H1 (cell line): ENCODE results near the gene NRP2. TPM values are rescaled to one million over a fixed set of nuclear protein-coding genes. Genes with fewer than 3 reads are reported as not detected.

Experiments
- CTCF ChIA-PET: fragments of 300-600 bp; sonication (Branson Sonifier 250); formaldehyde crosslinking; loops from one replicate; lab custom pipeline; 2021; ENCODE audit not compliant: partially characterized antibody; lab: Charles Lee
- POLR2A ChIA-PET: fragments of 300-600 bp; sonication (Branson Sonifier 250); formaldehyde crosslinking; loops from one replicate; lab custom pipeline; 2021; ENCODE audit warnings: inconsistent platforms; ENCODE audit not compliant: partially characterized antibody; lab: Charles Lee
- DNase-seq, 2 experiments: peaks; one replicate each; pipeline versions ENCODE4 v3.0.0 to v3.0.0-alpha.2; 2010 to 2022; ENCODE audit warnings: low spot score in 2 of 2, low read depth in 1 of 2, mixed read lengths in 1 of 2
- FAIRE-seq: peaks from 2 replicates; lab custom pipeline; 2011; peaks lifted over from hg19 to GRCh38; lab: Jason Lieb, UNC
- H2AFZ ChIP-seq: 2 replicates; pipeline ENCODE4 v1.8.1; 2012; ENCODE audit warnings: low read length, inconsistent platforms
- H2AK5ac ChIP-seq: 2 replicates; pipeline ENCODE4 v1.6.1; 2013; ENCODE audit warnings: low read depth, low read length
- H2BK120ac ChIP-seq: replicated peaks from 2 replicates; pipeline ENCODE3; 2013; ENCODE audit warnings: low read depth, low read length, inconsistent platforms
- H2BK12ac ChIP-seq: 2 replicates; pipeline ENCODE4 v1.6.1; 2013; ENCODE audit warnings: low read depth, low read length
- H2BK15ac ChIP-seq: 2 replicates; pipeline ENCODE4 v1.6.1; 2013; ENCODE audit warnings: low read length
- H2BK20ac ChIP-seq: 2 replicates; pipeline ENCODE4 v1.6.1; 2013; ENCODE audit warnings: low read length
- H2BK5ac ChIP-seq: 2 replicates; pipeline ENCODE4 v1.6.1; 2013; ENCODE audit warnings: low read depth, low read length
- H3K14ac ChIP-seq: 2 replicates; pipeline ENCODE4 v1.6.1; 2013; ENCODE audit warnings: inconsistent platforms; ENCODE audit not compliant: insufficient read length
- H3K18ac ChIP-seq: 2 replicates; pipeline ENCODE4 v1.6.1; 2013; ENCODE audit warnings: low read length; ENCODE audit errors: extremely low read depth
- H3K23ac ChIP-seq: 2 replicates; pipeline ENCODE4 v1.6.1; 2013; ENCODE audit warnings: inconsistent platforms; ENCODE audit not compliant: insufficient read length
- H3K23me2 ChIP-seq: 2 replicates; pipeline ENCODE4 v1.6.1; 2013; ENCODE audit warnings: low read depth, low read length
- H3K27ac ChIP-seq: 2 replicates; pipeline ENCODE4 v1.6.1; 2011; ENCODE audit warnings: low read depth, low read length, inconsistent platforms
- H3K27me3 ChIP-seq, 4 experiments: replicated peaks in 1 of 4; 1 replicate in 1 of 4; 2 replicates in 3 of 4; pipeline versions ENCODE4 v1.6.1 to v1.8.1; 2011 to 2013; ENCODE audit warnings: low read length in 3 of 4, mild to moderate bottlenecking in 3 of 4, inconsistent platforms in 2 of 4, mixed read lengths in 2 of 4, moderate library complexity in 1 of 4; ENCODE audit not compliant: control insufficient read depth in 3 of 4, insufficient read depth in 3 of 4; ENCODE audit errors: extremely low read depth in 1 of 4
- H3K36me3 ChIP-seq, 4 experiments: 2 replicates each; pipeline versions ENCODE4 v1.6.1 to v1.8.1; 2011 to 2013; ENCODE audit warnings: mild to moderate bottlenecking in 4 of 4, low read length in 3 of 4, moderate library complexity in 2 of 4, control low read depth in 1 of 4, inconsistent platforms in 1 of 4; ENCODE audit not compliant: insufficient read depth in 4 of 4, control insufficient read depth in 2 of 4
- H3K4ac ChIP-seq: replicated peaks from 2 replicates; pipeline ENCODE3; 2013; ENCODE audit warnings: low read length, low read depth, mixed read lengths, inconsistent platforms; ENCODE audit not compliant: insufficient read length
- H3K4me1 ChIP-seq, 4 experiments: replicated peaks in 1 of 4; 1 replicate in 1 of 4; 2 replicates in 3 of 4; pipeline versions ENCODE4 v1.6.1 to v1.8.1; 2011 to 2013; ENCODE audit warnings: low read length in 3 of 4, inconsistent platforms in 2 of 4, mixed read lengths in 1 of 4; ENCODE audit not compliant: insufficient read depth in 4 of 4, control insufficient read depth in 3 of 4
- H3K4me2 ChIP-seq, 2 experiments: 2 replicates each; pipeline versions ENCODE4 v1.6.1 to v1.8.1; 2011 to 2013; ENCODE audit warnings: low read depth in 2 of 2, low read length in 2 of 2, control low read depth in 1 of 2, inconsistent platforms in 1 of 2, mild to moderate bottlenecking in 1 of 2; ENCODE audit not compliant: insufficient read depth in 1 of 2
- H3K4me3 ChIP-seq, 4 experiments: fragments of 200-600, 300-600 bp in 1 of 4; sonication (generic), shearing (Covaris generic), sonication (Bioruptor Twin) in 1 of 4; 2 replicates each; pipeline versions ENCODE4 v1.5.1 to v1.8.1; 2011 to 2016; ENCODE audit warnings: low read length in 4 of 4, low read depth in 3 of 4, control low read depth in 2 of 4, inconsistent platforms in 2 of 4, mild to moderate bottlenecking in 2 of 4, mixed read lengths in 1 of 4, moderate library complexity in 1 of 4; ENCODE audit not compliant: insufficient read depth in 2 of 4; ENCODE audit errors: extremely low read depth in 1 of 4
- H3K56ac ChIP-seq: replicated peaks from 2 replicates; pipeline ENCODE3; 2013; ENCODE audit warnings: low read depth, mild to moderate bottlenecking, mixed read lengths, low read length, inconsistent platforms; ENCODE audit not compliant: insufficient read length
- H3K79me1 ChIP-seq: 2 replicates; pipeline ENCODE4 v1.6.1; 2013; ENCODE audit warnings: low read depth, low read length, control low read depth
- H3K79me2 ChIP-seq, 2 experiments: 2 replicates each; pipeline versions ENCODE4 v1.6.1 to v1.8.1; 2012 to 2013; ENCODE audit warnings: low read length in 2 of 2, mild to moderate bottlenecking in 2 of 2, inconsistent platforms in 1 of 2; ENCODE audit not compliant: insufficient read depth in 2 of 2, control insufficient read depth in 1 of 2
- H3K9ac ChIP-seq, 4 experiments: replicated peaks in 1 of 4; 1 replicate in 1 of 4; 2 replicates in 3 of 4; pipeline versions ENCODE4 v1.6.1 to v1.8.1; 2011 to 2013; ENCODE audit warnings: low read depth in 3 of 4, low read length in 3 of 4, control low read depth in 2 of 4, mild to moderate bottlenecking in 2 of 4, moderate library complexity in 2 of 4, inconsistent platforms in 1 of 4; ENCODE audit errors: extremely low read depth in 1 of 4
- H3K9me3 ChIP-seq, 2 experiments: 2 replicates each; pipeline versions ENCODE4 v1.6.1 to v1.8.1; 2012 to 2013; ENCODE audit warnings: mild to moderate bottlenecking in 2 of 2, moderate library complexity in 2 of 2, control low read depth in 1 of 2, inconsistent platforms in 1 of 2, low read depth in 1 of 2, low read length in 1 of 2, mixed read lengths in 1 of 2; ENCODE audit not compliant: insufficient read depth in 2 of 2
- H4K20me1 ChIP-seq, 2 experiments: replicated peaks in 1 of 2; 2 replicates each; pipeline versions ENCODE3 to v1.8.1; 2011 to 2013; ENCODE audit warnings: inconsistent platforms in 2 of 2, low read length in 2 of 2, mild to moderate bottlenecking in 1 of 2; ENCODE audit not compliant: insufficient read depth in 2 of 2, control insufficient read depth in 1 of 2
- H4K5ac ChIP-seq: 2 replicates; pipeline ENCODE4 v1.6.1; 2013; ENCODE audit warnings: low read length, low read depth, mixed read lengths, inconsistent platforms; ENCODE audit not compliant: insufficient read length
- H4K8ac ChIP-seq: 2 replicates; pipeline ENCODE4 v1.8.0; 2013; ENCODE audit warnings: mild to moderate bottlenecking, moderate library complexity, low read length, inconsistent platforms; ENCODE audit not compliant: insufficient read depth; ENCODE audit errors: extremely low read depth
- H4K91ac ChIP-seq: replicated peaks from 2 replicates; pipeline ENCODE3; 2013; ENCODE audit warnings: low read length, mixed read lengths, inconsistent platforms; ENCODE audit not compliant: insufficient read length
- CTBP2 ChIP-seq: IDR thresholded peaks from 2 replicates; pipeline ENCODE4 v1.7.0; 2011; ENCODE audit warnings: borderline replicate concordance, mild to moderate bottlenecking, moderate library complexity, mixed read lengths, low read length; ENCODE audit not compliant: insufficient read depth, insufficient read length
- MAFK ChIP-seq: IDR thresholded peaks from 2 replicates; pipeline ENCODE4 v1.6.1; 2012; ENCODE audit warnings: low read depth, mild to moderate bottlenecking, improper control_type of control experiment, low read length
- WGBS, 2 experiments: shearing (Covaris generic) in 1 of 2; methylation state at CpG; one replicate each; pipeline versions ENCODE4 v1.1.6 to v1.1.7; 2013 to 2015; ENCODE audit warnings: low lambda C conversion rate in 2 of 2, mixed read lengths in 2 of 2, inconsistent platforms in 1 of 2, low coverage in 1 of 2, missing lambda C conversion rate in 1 of 2; ENCODE audit not compliant: insufficient replicate concordance in 2 of 2, insufficient coverage in 1 of 2, insufficient read length in 1 of 2; ENCODE audit errors: extremely low coverage in 1 of 2, missing lambda C conversion rate in 1 of 2; 5-methylcytosine and 5-hydroxymethylcytosine counted together
- polyA plus RNA-seq, 7 experiments: library from polyadenylated mRNA; depleted of rRNA in 3 of 7; stranded (reverse) in 5 of 7; unstranded in 2 of 7; fragments of >200 nt in 5 of 7; fragments of 200-250 nt in 2 of 7; gene quantifications; 1 replicate in 5 of 7; 2 replicates in 1 of 7; 4 replicates in 1 of 7; pipeline versions ENCODE4 v1.2.1 to v1.2.3, GENCODE V29; 2011 to 2013; ENCODE audit warnings: missing spikeins in 2 of 7, mixed read lengths in 2 of 7
- total RNA-seq: library from RNA; stranded (reverse); fragmentation: NEBNext Ultra II Directional; extraction: Animal tissue kit (Norgen Biotek cat#: 25700); gene quantifications from 2 replicates; pipeline ENCODE4 v1.2.1, GENCODE V29; 2021

The NRP2 gene
- total and polyA plus RNA-seq, 2 of the 8 experiments (the other 6 are each of a cell fraction or from before 2014, with no cell fraction given) = 32.0 to 37.8 TPM

- H4K5ac ChIP-seq = no peak overlapping the region
- H3K14ac ChIP-seq = no peak overlapping the region
- H3K4me3 ChIP-seq = no peak overlapping the region
- no peak overlapping the region for H2BK5ac ChIP-seq
- H3K36me3 ChIP-seq = no peaks in the 10 kb centered on the region; a peak in 1 of 8 replicates
- FAIRE-seq = no peak
- H4K91ac ChIP-seq = no peak overlapping the region
- no peaks in the 10 kb centered on the region for H3K9me3 ChIP-seq
- no peak overlapping the region for H3K9ac ChIP-seq
- H3K79me2 ChIP-seq = no peaks in the 10 kb centered on the region
- H3K79me1 ChIP-seq = no peaks in the 10 kb centered on the region
- no peaks in the 10 kb centered on the region for H4K20me1 ChIP-seq
- TF ChIP-seq CTBP2 = no peak
- peak; percentile 99 for TF ChIP-seq MAFK
- H2BK12ac ChIP-seq = no peak overlapping the region
- DNase-seq = no peak
- no peaks in the 10 kb centered on the region; the same call in 1 of the 2 replicates for H3K23me2 ChIP-seq
- H2BK120ac ChIP-seq = no peak overlapping the region
- H3K27me3 ChIP-seq = no peaks in the 10 kb centered on the region
- H2AK5ac ChIP-seq = no peak overlapping the region
- H2BK15ac ChIP-seq = no peak overlapping the region
- no peak overlapping the region for H3K4ac ChIP-seq
- no peak overlapping the region for H3K27ac ChIP-seq
- no peak overlapping the region for H4K8ac ChIP-seq
- H2AFZ ChIP-seq = no peak overlapping the region
- no peak overlapping the region for H3K18ac ChIP-seq
- ChIA-PET CTCF (interaction anchor here (1.0 to 2.3 kb wide), 8 partner anchors 9 to 113 kb away, joined by 3 to 15 read pairs (median 5); no protein-coding TSS in a partner anchor), POLR2A (no interaction called here)
- H2BK20ac ChIP-seq = no peak overlapping the region
- H3K23ac ChIP-seq = no peak overlapping the region
- no peaks in the 10 kb centered on the region for H3K4me1 ChIP-seq
- H3K56ac ChIP-seq = no peak overlapping the region
- no peak overlapping the region for H3K4me2 ChIP-seq
- 97% methylated on average over 2 of the region's 2 CpGs; no CpG with 5 or more reads in 1 of the 2 experiments for WGBS, 2 experiments
These were observed 140.3 kb downstream of the NRP2 start for GRCh38 chr2:205822579-205822978.
